GM21825 (cell line): ENCODE results near the gene CFC1.
A peak's percentile ranks its signal among the peaks of the same experiment; 100 is the strongest.
"Not testable (repeated sequence)": the region's sequence is repeated elsewhere in the genome, so short reads cannot be mapped to it uniquely, and the experiment has no call there.

ENCODE experiments used
- ATAC-seq: cut with Tn5 transposase; IDR thresholded peaks from one replicate; pipeline ENCODE4 v1.9.1; 2021; ENCODE audit warnings: mild to moderate bottlenecking, moderate library complexity; ENCODE audit not compliant: unreplicated experiment

Gene CFC1

DNA sequence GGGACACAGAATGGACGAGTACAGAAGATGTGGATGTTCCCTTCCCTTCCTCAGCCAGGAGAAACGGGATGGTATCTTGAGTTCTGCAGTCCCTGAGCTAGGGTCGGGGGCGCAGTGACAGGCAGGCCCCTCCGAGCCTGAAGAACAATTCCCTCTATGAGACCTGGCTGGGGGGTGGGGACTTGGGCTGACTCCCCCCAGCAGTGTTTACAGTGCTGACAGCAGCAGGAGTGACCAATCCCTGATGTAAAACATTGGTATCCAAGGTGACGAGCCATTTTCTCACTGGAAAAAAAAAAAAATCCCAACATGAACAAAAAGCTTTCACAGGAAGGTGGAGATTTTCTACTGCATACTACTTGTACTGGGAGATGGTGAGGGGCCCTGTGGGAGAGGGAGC lies at the start of gene CFC1:
Gene CFC1, minus strand, starts transcription at position 183 of the 400 bp plus-strand sequence. CDS start 288 bp downstream, outside the sequence.
- not testable (repeated sequence) for ATAC-seq

GRCh38 chr2:130641688-130642087 lies 42.3 kb upstream of the CFC1 start:
- ATAC-seq: not testable (repeated sequence)

- ATAC-seq: not testable (repeated sequence)
Observed at GRCh38 chr2:130638973-130639372, 39.6 kb upstream of the CFC1 start.

GRCh38 chr2:130628784-130629475 lies 29.6 kb upstream of the CFC1 start:
- ATAC-seq: not testable (repeated sequence)

- not testable (repeated sequence) for ATAC-seq
Observed at GRCh38 chr2:130611140-130611539, 11.8 kb upstream of the CFC1 start, which contains the start of gene POTEJ. TSS of gene POTEJ (plus strand) at chr2:130611440. CDS start at chr2:130611533, 93 bp downstream.

DNA sequence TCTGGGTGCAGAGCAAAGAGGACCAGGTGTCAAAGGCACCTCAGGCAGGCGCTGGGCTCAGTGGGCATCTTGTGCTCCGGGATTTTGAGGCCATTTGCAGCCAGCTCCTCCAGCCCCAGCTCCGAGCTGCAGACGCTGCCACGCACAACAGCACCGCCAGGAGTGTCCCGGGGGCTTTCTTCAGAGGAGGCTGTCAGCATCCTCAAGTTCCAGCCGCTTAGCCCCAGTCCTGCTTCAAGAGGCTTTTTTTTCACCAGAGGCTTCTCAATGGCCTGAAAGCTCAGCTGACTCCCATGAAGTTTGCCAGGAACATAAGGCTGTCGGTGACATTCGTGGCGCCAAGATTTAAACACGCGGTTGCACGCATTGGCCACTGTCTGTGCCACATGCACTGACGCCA lies 11.1 kb upstream of the CFC1 start:
- ATAC-seq: not testable (repeated sequence)

- not testable (repeated sequence) for ATAC-seq
Observed at GRCh38 chr2:130609002-130609920, 9.9 kb upstream of the CFC1 start.

DNA sequence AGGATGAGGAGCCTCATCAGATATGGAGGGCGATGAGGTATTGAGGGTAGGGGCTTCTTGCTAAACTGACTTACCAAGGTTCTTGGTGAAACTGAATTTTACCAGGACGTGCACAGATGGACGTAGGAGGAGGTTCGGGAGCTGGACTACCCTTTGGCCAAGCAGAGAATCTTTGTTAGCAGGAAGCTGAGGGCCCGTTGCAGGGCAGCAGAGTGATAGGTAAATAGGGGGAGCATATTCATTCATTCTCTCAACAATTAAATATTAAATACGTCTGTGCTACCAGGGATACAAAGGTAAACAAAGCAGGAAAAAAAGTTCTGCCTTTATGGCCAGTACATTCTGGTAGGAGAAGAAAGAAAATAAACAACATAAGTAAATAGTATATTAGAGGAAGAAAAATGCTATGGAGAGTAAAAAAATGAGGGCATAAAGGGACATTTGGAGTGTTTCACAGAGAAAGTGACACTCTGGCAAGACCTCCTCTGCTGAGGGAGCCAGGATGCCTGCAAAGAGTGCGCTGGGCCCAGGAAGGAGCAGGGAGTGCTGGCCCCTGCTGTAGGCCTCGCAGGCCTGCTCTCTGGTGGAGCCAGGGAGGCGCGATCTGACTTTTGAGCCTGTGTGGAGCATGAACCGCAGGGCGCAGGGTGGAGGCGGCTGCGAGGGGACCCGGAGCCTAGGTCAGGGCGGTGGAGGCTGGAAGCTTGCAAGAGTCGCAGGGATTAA lies 9.1 kb upstream of the CFC1 start:
- not testable (repeated sequence) for ATAC-seq

GRCh38 chr2:130601648-130602302 lies 2.4 kb upstream of the CFC1 start:
- ATAC-seq: not testable (repeated sequence)

- not testable (repeated sequence) for ATAC-seq
Observed at GRCh38 chr2:130599926-130600325, 551 bp upstream of the CFC1 start.

DNA sequence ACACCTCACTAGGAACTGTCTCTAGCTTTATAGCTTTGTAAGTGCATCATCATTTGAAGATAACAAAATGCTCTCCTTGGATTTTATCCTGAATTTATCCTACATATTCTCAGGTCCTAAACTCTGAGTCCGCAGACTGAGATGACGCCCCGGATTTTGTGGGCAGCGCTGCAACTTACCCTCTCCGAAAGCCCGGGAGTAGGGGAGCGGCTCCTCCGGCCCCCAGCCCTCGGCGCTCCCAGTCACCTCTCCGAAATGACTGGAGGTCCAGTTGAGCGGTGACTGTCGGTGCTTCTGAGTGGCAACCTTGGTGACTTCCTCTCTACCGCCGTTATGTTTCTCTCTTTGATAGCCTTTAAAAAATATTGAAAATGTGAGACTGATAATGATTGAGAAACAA lies 912 bp downstream of the CFC1 start:
- not testable (repeated sequence) for ATAC-seq

GRCh38 chr2:130597994-130598393 lies 1.4 kb downstream of the CFC1 start:
- ATAC-seq: not testable (repeated sequence)

DNA sequence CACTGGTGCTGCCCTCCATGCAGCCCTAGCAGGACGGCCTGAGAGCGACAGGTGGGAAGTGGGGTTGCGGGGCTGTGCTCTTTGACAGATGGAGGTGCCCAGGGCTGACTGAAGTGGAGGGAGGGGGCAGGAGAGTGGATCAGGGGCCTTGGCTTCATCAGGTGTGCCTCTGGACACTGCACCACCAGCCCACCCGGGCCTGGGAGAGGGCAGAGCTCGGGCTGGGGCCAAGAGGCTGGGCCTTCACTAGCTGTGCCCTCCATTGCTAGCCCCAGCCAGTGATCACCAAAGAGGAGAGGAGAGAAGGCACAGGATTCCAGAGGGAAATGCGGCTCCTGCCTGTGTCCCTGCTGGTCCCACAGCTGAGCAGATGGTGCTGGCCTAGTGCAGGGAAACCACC lies 2.6 kb downstream of the CFC1 start:
- ATAC-seq: not testable (repeated sequence)

DNA sequence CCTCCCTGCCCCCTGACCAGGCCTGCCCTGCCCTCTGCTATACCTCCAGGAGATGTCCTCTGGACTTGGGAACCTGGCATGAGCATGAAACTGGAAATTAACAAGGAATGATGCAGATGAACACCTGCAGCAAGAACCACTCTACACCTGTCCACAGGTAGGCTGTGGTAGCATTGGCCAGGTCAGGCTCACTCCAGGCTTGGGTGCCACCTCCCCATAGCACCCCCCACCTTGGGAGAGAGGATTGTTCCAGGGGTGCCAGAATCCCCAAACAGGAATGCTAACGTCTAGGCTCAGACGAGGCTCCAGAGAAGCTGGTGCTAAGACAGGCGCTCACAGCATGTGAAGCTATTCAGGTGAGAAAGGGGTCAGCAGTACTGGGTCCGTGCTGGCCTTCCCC lies 5.4 kb downstream of the CFC1 start:
- not testable (repeated sequence) for ATAC-seq

DNA sequence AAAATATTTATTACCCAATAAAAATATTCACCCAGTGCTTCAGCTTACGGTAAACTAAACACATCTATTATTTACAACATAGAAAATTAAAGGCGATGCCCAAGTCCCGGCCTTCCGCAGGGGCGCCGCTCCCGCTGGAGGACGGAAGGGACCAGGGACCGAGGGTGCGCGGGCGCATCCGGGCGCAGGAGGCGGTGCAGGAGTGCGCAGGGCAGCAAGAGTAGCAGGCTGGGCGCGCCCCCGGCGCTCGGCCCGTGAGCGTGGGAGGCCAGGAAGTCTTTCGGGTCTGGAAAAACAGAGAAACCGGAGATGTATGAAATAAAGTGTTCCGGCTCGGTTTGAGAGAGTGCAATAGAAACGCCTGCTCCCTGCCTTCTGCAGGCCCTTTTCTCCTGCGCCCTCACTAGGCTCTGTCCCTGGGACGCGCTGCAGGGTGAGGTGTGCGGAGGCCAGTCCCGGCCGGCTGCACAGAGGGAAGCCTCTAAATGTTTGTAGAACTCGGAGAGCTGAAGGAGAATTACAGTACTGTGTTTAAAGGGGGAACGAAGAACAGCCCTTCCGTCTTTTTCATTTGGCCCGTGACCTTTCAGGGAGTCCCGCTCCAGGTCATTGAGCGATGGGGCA lies 6.5 kb downstream of the CFC1 start:
- not testable (repeated sequence) for ATAC-seq

DNA sequence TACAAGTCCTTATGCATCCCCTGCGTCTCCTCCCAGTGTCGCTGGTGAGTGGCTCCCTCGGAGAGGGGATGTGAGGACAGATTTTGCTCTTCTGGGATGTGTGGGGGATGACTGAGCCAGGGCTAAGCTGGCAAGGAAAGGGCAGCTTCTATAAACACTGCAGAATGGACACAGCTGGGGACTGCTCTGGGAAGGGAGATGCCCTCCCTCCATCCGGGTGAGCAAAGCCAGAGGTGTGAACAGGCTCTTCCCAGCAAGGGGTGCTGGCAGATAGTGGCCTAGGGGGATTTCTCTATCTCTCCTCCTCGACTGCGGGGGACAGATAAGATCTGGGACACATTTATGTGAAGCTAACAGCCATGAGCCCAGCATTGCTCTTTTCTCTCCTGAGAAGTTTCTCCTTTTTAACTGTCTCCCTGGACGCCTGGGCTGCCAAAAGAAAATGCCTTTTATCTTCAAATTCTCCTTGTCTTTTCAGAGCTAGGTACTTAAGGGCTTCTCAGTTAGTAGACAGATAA lies 8.5 kb downstream of the CFC1 start:
- not testable (repeated sequence) for ATAC-seq

DNA sequence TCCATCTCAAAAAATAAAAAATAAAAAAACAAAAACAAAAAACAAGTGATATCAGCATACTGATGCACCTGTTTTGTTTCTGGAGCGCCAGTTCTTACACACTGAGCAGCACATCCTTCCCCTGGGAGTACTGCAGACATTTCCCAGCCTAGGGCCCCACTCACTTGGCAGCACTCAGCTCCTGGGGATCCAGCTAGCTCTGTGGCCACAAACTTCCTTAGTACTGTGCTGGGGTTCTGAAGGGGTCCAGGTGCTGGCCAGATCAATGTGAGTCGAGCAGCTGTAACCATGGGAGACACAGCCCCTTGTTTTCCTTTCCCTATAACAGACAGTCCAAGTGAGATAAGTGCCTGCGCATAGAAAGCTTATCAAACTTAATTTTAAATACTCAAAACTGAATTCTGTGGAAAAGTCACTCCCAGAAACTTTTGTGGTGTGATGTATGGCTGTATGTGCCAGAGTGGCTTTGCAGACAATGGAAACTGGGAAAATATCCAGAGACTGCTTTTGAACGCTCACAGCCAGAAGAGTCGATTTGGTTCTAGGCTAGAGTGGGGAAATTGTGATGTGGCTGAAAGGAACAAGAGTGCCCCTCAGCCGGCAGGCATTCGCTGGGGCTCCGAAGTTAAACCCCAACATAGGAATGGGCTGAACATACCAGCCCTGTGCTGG lies 9.1 kb downstream of the CFC1 start:
- ATAC-seq: not testable (repeated sequence)

DNA sequence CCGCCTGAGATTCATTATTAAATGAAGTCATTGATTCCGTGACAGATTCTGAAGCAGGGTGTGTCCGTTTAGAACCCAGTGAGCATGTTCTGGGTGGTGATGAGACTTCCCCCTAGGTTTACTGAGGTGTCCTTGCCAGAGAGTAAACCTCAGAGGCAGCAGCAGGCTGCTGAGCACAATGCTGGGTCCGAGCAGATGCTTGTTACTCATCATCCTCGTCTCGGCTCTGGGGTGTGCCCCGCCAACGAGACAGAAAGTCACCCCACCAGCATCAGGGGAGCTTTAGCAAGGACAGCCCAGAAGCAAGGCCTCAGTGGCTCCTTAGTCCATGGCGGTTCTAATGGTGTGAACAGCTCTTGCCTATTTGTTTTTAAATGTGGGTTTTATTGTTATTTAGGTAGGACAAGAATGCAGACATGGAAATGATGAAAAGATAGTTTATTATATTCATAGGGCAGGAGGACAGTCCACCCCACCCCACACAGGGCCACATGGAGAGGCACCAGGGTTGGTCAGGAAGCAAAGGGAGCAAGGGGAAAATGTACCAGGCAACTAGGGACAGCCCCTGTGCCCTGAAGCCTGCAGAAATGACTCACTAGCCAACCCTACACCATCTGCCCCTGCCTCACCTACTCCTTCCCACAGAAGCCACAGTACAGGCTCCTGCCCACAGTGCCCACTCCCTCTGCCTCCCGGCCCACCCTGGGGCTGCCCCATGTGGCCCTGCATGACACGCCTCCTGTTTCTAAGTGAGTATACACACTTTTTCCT lies 10.5 kb downstream of the CFC1 start:
- ATAC-seq: peak; percentile 89
